GM21367 (cell line): ENCODE results near the gene CCNC.

Source experiments
- ATAC-seq: cut with Tn5 transposase; IDR thresholded peaks from one replicate; pipeline ENCODE4 v1.9.1; 2021; ENCODE audit not compliant: unreplicated experiment

CCNC gene

GRCh38 chr6:99550046-99550748 is 18.3 kb downstream of the CCNC start:
- ATAC-seq, result no peak

GRCh38 chr6:99548706-99549105 is 19.8 kb downstream of the CCNC start:
- ATAC-seq, result no peak

GRCh38 chr6:99547526-99547925 is 20.9 kb downstream of the CCNC start:
- ATAC-seq, result no peak

GRCh38 chr6:99545442-99545841 is 23.0 kb downstream of the CCNC start:
- no peak for ATAC-seq

- ATAC-seq, result no peak
Observed at GRCh38 chr6:99543968-99544367, 24.5 kb downstream of the CCNC start.

- no peak for ATAC-seq
Observed at GRCh38 chr6:99530627-99531026, 37.8 kb downstream of the CCNC start.

GRCh38 chr6:99522531-99522930 is 45.9 kb downstream of the CCNC start:
- ATAC-seq, result no peak

- ATAC-seq, result peak; percentile 23
Observed at GRCh38 chr6:99521633-99522151, 46.8 kb downstream of the CCNC start.

- peak; percentile 89 for ATAC-seq
Observed at GRCh38 chr6:99520855-99521632, 47.4 kb downstream of the CCNC start.

- no peak for ATAC-seq
Observed at GRCh38 chr6:99519446-99519845, 49.0 kb downstream of the CCNC start.

- no peak for ATAC-seq
Observed at GRCh38 chr6:99514089-99514488, 54.4 kb downstream of the CCNC start.

GRCh38 chr6:99512033-99512432 is 56.4 kb downstream of the CCNC start:
- no peak for ATAC-seq

- ATAC-seq, result no peak
Observed at GRCh38 chr6:99507648-99508047, 60.8 kb downstream of the CCNC start.

GRCh38 chr6:99501762-99502161 is 66.7 kb downstream of the CCNC start:
- ATAC-seq, result no peak

GRCh38 chr6:99498421-99498820 is 70.0 kb downstream of the CCNC start:
- ATAC-seq, result no peak

- no peak for ATAC-seq
Observed at GRCh38 chr6:99495466-99495865, 73.0 kb downstream of the CCNC start.
